Heart right ventricle (tissue), 16 donors: ENCODE measurements around the gene TNFAIP8. TPM values are rescaled to one million over a fixed set of nuclear protein-coding genes. Genes with fewer than 3 reads are reported as not detected.

ENCODE experiments used
- ATAC-seq, 8 donors: fragments of 200-7000 bp; cut with Tn5 transposase; one replicate each; pipeline ENCODE4 v1.9.1; 2020; ENCODE audit warnings: mild to moderate bottlenecking in 8 of 8, moderate library complexity in 8 of 8, moderate number of reproducible peaks in 1 of 8
- DNase-seq, 2 donors: peaks; one replicate each; pipeline ENCODE4 v3.0.0-alpha.2; 2020
- H3K27ac ChIP-seq, 10 donors: fragments of 200-600 bp; sonication (generic) in 2 of 10; one replicate each; pipeline versions ENCODE4 v1.5.0 to v1.8.0; 2020 to 2022; ENCODE audit warnings: mild to moderate bottlenecking in 3 of 10
- H3K27me3 ChIP-seq, 7 donors: fragments of 200-600 bp; one replicate each; pipeline ENCODE4 v1.8.0; 2021 to 2022; ENCODE audit warnings: mild to moderate bottlenecking in 2 of 7
- H3K36me3 ChIP-seq, 9 donors: fragments of 200-600 bp; sonication (generic) in 1 of 9; one replicate each; pipeline versions ENCODE4 v1.5.0 to v1.8.0; 2020 to 2022; ENCODE audit warnings: mild to moderate bottlenecking in 2 of 9
- H3K4me1 ChIP-seq, 9 donors: fragments of 200-600 bp; sonication (generic) in 1 of 9; one replicate each; pipeline versions ENCODE4 v1.5.0 to v1.8.0; 2020 to 2022; ENCODE audit warnings: mild to moderate bottlenecking in 4 of 9
- H3K4me3 ChIP-seq, 10 donors: fragments of 200-600 bp; sonication (generic) in 2 of 10; one replicate each; pipeline versions ENCODE4 v1.5.0 to v1.8.0; 2020 to 2022; ENCODE audit warnings: mild to moderate bottlenecking in 7 of 10, moderate library complexity in 2 of 10
- H3K9me3 ChIP-seq, 11 donors: fragments of 200-600 bp in 10 of 11; sonication (generic) in 2 of 11; one replicate each; pipeline versions ENCODE4 v1.5.0 to v1.8.0; 2013 to 2022; ENCODE audit warnings: mild to moderate bottlenecking in 2 of 11, control low read depth in 1 of 11, moderate library complexity in 1 of 11
- WGBS, 2 donors: extraction: QIAGEN DNeasy Blood & Tissue Kit; methylation state at CpG; one replicate each; pipeline ENCODE4 v1.1.7; 2013; ENCODE audit warnings: inconsistent platforms in 1 of 2; 5-methylcytosine and 5-hydroxymethylcytosine counted together
- intact Hi-C, 10 donors: fragments of 100-400 bp; cut with DNase I; formaldehyde crosslinking; loops; one replicate each; pipeline versions ENCODE4 v1.11.1 to v1.14.2; 2022
- polyA plus RNA-seq, 2 donors: library from polyadenylated mRNA; stranded (reverse); fragments of 200-250 nt; gene quantifications; one replicate each; pipeline ENCODE4 v1.2.3, GENCODE V29; 2013
- total RNA-seq, 10 donors: library from RNA; stranded (reverse); fragmentation: NEBNext Ultra II Directional in 3 of 10; extraction: Animal tissue kit (Norgen Biotek cat#: 25700) in 3 of 10; gene quantifications; one replicate each; pipeline versions ENCODE4 v1.2.1 to v1.2.4, GENCODE V29; 2021 to 2023
- TF ChIP-seq, protein P1 (sequence below), 9 donors: fragments of 200-600 bp; sonication (generic) in 2 of 9; IDR thresholded peaks; one replicate each; pipeline versions ENCODE4 v1.5.0 to v1.8.0; 2021 to 2022; ENCODE audit warnings: antibody characterized with exemption in 9 of 9, mild to moderate bottlenecking in 5 of 9, moderate library complexity in 1 of 9
- donor health status: Arrhythmogenic right ventricular cardiomyopathy.
- donor health status: ischemic (EF 13 %, LVEDD 7.1; RV severe dilation, severe dysfunction).
- donor health status: healthy with polysubstance abuse.
- donor health status: DM: no; HTN: yes; CAD: no.
- donor health status: DM: no; HTN: no; CAD: no.
- donor health status: ischemic (EF 25% LVEDD 6.9; RV normal size, moderate dysfunction).
- donor health status: ischemic (EF 25% LVEDD 5.7; RV mildly dilated, moderate dysfunction).
- donor health status: healthy.
- donor health status: DM: yes; HTN: yes; CAD: no.
- donor health status: Ischemic cardiomyopathy.
- donor health status: ischemic (EF 35%, LVEDD 5.7; RV mildly dilated, moderate dysfunction).
- donor health status: nonischemic (EF 11% LVEDD 7.7; RV severe dilation, severe dysfunction).
- donor health status: DM: yes; HTN: yes; CAD: no.
- donor health status: PGD.
- donor health status: ischemic (EF 29% LVEDD 5.4; RV normal size, mild dysfunction).
- donor health status: nonischemic (EF 23%, LVEDD 6.1; RV moderate dilation, normal function).

TNFAIP8 gene
- total and polyA plus RNA-seq, 12 donors: 3.3 to 30.8 (median 8.7) TPM

- no peaks in the 10 kb centered on the region for H3K27me3 ChIP-seq
- no peak overlapping the region for H3K4me3 ChIP-seq
- peak overlapping the region in 1 of 10 donors; percentile 28 for H3K27ac ChIP-seq
- peaks cover 0 to 25% (median 0%) of the 10 kb centered on the region in 9 donors for H3K36me3 ChIP-seq
- DNase-seq: no peak
- TF ChIP-seq, protein P1, sequence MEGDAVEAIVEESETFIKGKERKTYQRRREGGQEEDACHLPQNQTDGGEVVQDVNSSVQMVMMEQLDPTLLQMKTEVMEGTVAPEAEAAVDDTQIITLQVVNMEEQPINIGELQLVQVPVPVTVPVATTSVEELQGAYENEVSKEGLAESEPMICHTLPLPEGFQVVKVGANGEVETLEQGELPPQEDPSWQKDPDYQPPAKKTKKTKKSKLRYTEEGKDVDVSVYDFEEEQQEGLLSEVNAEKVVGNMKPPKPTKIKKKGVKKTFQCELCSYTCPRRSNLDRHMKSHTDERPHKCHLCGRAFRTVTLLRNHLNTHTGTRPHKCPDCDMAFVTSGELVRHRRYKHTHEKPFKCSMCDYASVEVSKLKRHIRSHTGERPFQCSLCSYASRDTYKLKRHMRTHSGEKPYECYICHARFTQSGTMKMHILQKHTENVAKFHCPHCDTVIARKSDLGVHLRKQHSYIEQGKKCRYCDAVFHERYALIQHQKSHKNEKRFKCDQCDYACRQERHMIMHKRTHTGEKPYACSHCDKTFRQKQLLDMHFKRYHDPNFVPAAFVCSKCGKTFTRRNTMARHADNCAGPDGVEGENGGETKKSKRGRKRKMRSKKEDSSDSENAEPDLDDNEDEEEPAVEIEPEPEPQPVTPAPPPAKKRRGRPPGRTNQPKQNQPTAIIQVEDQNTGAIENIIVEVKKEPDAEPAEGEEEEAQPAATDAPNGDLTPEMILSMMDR (IDR thresholded peaks at IDR 0.05): no peak
- peaks cover 0 to 83% (median 7%) of the 10 kb centered on the region in 9 donors for H3K4me1 ChIP-seq
- no peaks in the 10 kb centered on the region for H3K9me3 ChIP-seq
- intact Hi-C loops: loop anchor here in 1 of 10 donors (5.0 kb wide), 1 partner anchor 38 kb away; the partner anchor contains the start of gene TNFAIP8
- ATAC-seq: no peak
- 72 to 74% methylated on average over 8 of the region's 8 CpGs for WGBS, 2 donors
These were observed 39.4 kb downstream of the TNFAIP8 start for GRCh38 chr5:119395080-119395836.

DNA sequence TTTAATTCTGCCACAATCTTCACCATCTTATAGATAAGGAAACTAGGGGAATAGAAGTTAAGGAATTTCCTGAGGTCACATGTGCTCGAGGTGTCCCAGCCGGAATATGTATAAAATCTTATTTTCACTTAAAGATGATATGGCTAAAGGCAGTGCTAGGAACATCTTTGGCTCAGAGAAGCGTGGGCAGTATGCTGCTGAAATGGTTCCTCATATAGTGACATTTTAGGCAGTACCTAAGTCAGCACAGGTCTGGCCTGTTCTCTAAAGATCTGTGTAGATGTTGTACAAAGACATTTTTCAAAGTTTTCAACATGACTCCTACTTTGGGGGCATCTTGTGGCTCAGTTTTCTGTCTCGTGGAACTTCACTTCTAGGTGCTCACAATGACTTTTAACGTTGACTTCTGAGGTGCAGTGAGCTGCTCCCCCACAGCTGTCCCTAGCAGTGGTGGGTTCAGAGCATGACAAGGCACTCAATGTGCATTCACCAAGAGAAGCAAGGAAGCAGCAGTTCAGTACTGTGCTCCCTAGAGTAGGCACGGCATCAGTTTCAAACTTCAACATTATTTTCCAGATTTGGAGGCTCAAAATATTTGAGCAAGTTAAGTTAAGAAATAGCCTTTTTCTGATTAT is 40.3 kb downstream of the TNFAIP8 start:
- no peaks in the 10 kb centered on the region for H3K27me3 ChIP-seq
- peak overlapping the region in 1 of 10 donors; percentile 82 for H3K27ac ChIP-seq
- TF ChIP-seq, protein P1 (IDR thresholded peaks at IDR 0.05): no peak
- peaks cover 0 to 25% (median 0%) of the 10 kb centered on the region in 9 donors for H3K36me3 ChIP-seq
- H3K4me1 ChIP-seq: peaks cover 0 to 74% (median 7%) of the 10 kb centered on the region in 9 donors
- H3K4me3 ChIP-seq: no peak overlapping the region
- DNase-seq (no peak), ATAC-seq (no peak)
- H3K9me3 ChIP-seq: no peaks in the 10 kb centered on the region
- WGBS, 2 donors: 87 to 88% methylated on average over 6 of the region's 6 CpGs
- intact Hi-C loops: loop anchor here in 1 of 10 donors (5.0 kb wide), 1 partner anchor 39 kb away; the partner anchor contains the start of gene TNFAIP8

DNA sequence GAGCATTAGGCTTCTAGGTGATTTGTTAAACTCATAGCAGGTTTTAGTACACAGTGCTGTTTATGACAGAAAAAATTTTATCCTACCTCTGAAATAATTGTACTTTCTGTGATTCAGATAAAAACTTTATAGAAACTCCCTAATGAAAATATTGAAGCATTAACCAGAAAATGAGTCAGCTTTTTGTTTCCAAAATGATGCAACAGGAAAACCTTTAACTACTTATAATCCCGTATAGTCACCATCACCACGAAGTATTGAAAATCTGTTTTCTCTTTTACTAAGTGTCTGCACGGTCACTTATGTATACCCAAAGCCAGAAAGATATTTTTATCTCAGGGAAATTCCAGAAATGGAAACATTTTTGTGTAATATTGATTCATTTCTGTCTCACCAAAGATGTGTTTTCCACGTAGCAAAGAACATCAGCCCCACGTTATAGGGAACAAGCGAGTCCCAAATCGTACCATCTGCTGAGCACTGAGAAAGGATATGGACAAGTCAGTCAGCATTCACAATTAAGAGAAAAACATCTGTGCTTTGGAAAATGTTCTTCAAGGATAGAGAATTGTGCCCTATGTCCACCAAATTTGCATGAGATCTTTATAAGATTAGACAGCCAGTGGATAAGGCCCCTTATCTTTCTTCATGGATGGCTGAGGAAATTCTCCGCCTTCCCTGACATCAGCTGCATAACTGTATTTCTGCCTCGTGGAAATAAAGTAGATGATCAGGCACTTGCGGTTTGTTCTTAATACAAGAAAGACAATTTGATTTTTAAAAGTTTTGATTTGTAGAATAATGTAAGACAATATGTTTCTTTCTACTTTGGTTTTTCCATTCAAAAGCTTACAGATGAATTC is 41.9 kb downstream of the TNFAIP8 start:
- Histone ChIP-seq H3K4me1 (peaks cover 0 to 66% (median 7%) of the 10 kb centered on the region in 9 donors), H3K27me3 (no peaks in the 10 kb centered on the region), H3K27ac (peak overlapping the region in 1 of 10 donors; percentile 82), H3K36me3 (peaks cover 0 to 23% (median 0%) of the 10 kb centered on the region in 9 donors), H3K4me3 (no peak overlapping the region), H3K9me3 (no peaks in the 10 kb centered on the region)
- DNase-seq (no peak), ATAC-seq (no peak)
- TF ChIP-seq, protein P1 (IDR thresholded peaks at IDR 0.05): no peak
- intact Hi-C loops: loop anchor here in 1 of 10 donors (5.0 kb wide), 1 partner anchor 40 kb away; the partner anchor contains the start of gene TNFAIP8
- WGBS, 2 donors: 61 to 68% methylated on average over 10 of the region's 10 CpGs
